Progenitor cell of endocrine pancreas (in vitro differentiated cells): Measurements from ENCODE around the gene ABCC8. TPM values are rescaled to one million over a fixed set of nuclear protein-coding genes. Genes with fewer than 3 reads are reported as not detected.

Experiments used
- DNase-seq: peaks from one replicate; pipeline ENCODE4 v3.0.0; 2021; ENCODE audit warnings: low spot score; ENCODE audit not compliant: unreplicated experiment
- H3K27ac Mint-ChIP-seq: 2 replicates; pipeline ENCODE4 v1.8.0; 2021; ENCODE audit warnings: mild to moderate bottlenecking, moderate library complexity, mixed read lengths
- H3K27me3 Mint-ChIP-seq: 2 replicates; pipeline ENCODE4 v1.8.0; 2021; ENCODE audit warnings: mixed read lengths
- H3K36me3 Mint-ChIP-seq: 2 replicates; pipeline ENCODE4 v1.8.0; 2022; ENCODE audit warnings: mixed read lengths; ENCODE audit not compliant: insufficient read depth
- H3K4me1 Mint-ChIP-seq: 2 replicates; pipeline ENCODE4 v1.8.0; 2021; ENCODE audit warnings: low read depth, mixed read lengths
- H3K4me3 Mint-ChIP-seq: 2 replicates; pipeline ENCODE4 v1.8.0; 2021; ENCODE audit warnings: low read depth, mild to moderate bottlenecking, moderate library complexity, mixed read lengths
- H3K9me3 Mint-ChIP-seq: 2 replicates; pipeline ENCODE4 v1.8.0; 2021; ENCODE audit warnings: low read depth, mixed read lengths
- CTCF ChIP-seq: fragments of 200-600 bp; sonication (generic); IDR thresholded peaks from one replicate; pipeline ENCODE4 v1.5.0; 2021; ENCODE audit warnings: antibody characterized with exemption, mild to moderate bottlenecking; ENCODE audit not compliant: unreplicated experiment
- total RNA-seq: library from RNA; stranded (reverse); gene quantifications from 2 replicates; pipeline ENCODE4 v1.2.1, GENCODE V29; 2021

Gene ABCC8
- total RNA-seq, 1 donor from 2014 or later, result 23.9 TPM

GRCh38 chr11:17510507-17511206 is 34.0 kb upstream of the ABCC8 start:
- Mint-ChIP-seq H3K4me3 (no peak overlapping the region), H3K4me1 (no peaks in the 10 kb centered on the region), H3K27me3 (peaks cover 32% of the 10 kb centered on the region), H3K36me3 (no peaks in the 10 kb centered on the region), H3K9me3 (no peaks in the 10 kb centered on the region), H3K27ac (no peak overlapping the region)
- DNase-seq, result no peak
- TF ChIP-seq CTCF, result no peak

GRCh38 chr11:17508791-17509190 is 32.1 kb upstream of the ABCC8 start:
- Mint-ChIP-seq H3K4me3 (no peak overlapping the region), H3K9me3 (no peaks in the 10 kb centered on the region), H3K4me1 (no peaks in the 10 kb centered on the region), H3K27me3 (peaks cover 38% of the 10 kb centered on the region), H3K27ac (no peak overlapping the region), H3K36me3 (no peaks in the 10 kb centered on the region)
- no peak for DNase-seq
- no peak for TF ChIP-seq CTCF

GRCh38 chr11:17508306-17508705 is 31.7 kb upstream of the ABCC8 start:
- Mint-ChIP-seq H3K4me1 (no peaks in the 10 kb centered on the region), H3K4me3 (no peak overlapping the region), H3K36me3 (no peaks in the 10 kb centered on the region), H3K27ac (no peak overlapping the region), H3K27me3 (peaks cover 35% of the 10 kb centered on the region), H3K9me3 (no peaks in the 10 kb centered on the region)
- DNase-seq, result no peak
- no peak for TF ChIP-seq CTCF

GRCh38 chr11:17507773-17508172 is 31.1 kb upstream of the ABCC8 start:
- DNase-seq, result no peak
- H3K4me3 Mint-ChIP-seq, result no peak overlapping the region
- no peaks in the 10 kb centered on the region for H3K4me1 Mint-ChIP-seq
- no peaks in the 10 kb centered on the region for H3K9me3 Mint-ChIP-seq
- no peak for TF ChIP-seq CTCF
- H3K27me3 Mint-ChIP-seq, result peaks cover 31% of the 10 kb centered on the region
- H3K27ac Mint-ChIP-seq, result no peak overlapping the region
- H3K36me3 Mint-ChIP-seq, result no peaks in the 10 kb centered on the region

GRCh38 chr11:17506942-17507341 is 30.3 kb upstream of the ABCC8 start:
- Mint-ChIP-seq H3K4me1 (no peaks in the 10 kb centered on the region), H3K27ac (no peak overlapping the region), H3K9me3 (no peaks in the 10 kb centered on the region), H3K36me3 (no peaks in the 10 kb centered on the region), H3K4me3 (no peak overlapping the region), H3K27me3 (peaks cover 30% of the 10 kb centered on the region)
- TF ChIP-seq CTCF, result no peak
- no peak for DNase-seq
